Left lung (tissue), 10 donors: ENCODE results near the gene CHRNB1. TPM values are rescaled to one million over a fixed set of nuclear protein-coding genes. Genes with fewer than 3 reads are reported as not detected.

ENCODE experiments used
- ATAC-seq: fragments of 200-7000 bp; cut with Tn5 transposase; one replicate; pipeline ENCODE4 v1.9.1; 2020; ENCODE audit warnings: moderate library complexity
- DNase-seq, 4 donors: peaks; one replicate each; pipeline ENCODE4 v3.0.0-alpha.2; 2013 to 2020
- H3K27ac ChIP-seq, 2 donors: fragments of 200-600 bp; sonication (generic) in 1 of 2; one replicate each; pipeline versions ENCODE4 v1.5.0 to v1.8.0; 2020 to 2021
- H3K27me3 ChIP-seq, 2 donors: fragments of 200-600 bp; sonication (generic) in 1 of 2; one replicate each; pipeline versions ENCODE4 v1.5.0 to v1.8.0; 2020 to 2021
- H3K36me3 ChIP-seq, 2 donors: fragments of 200-600 bp; sonication (generic) in 1 of 2; one replicate each; pipeline versions ENCODE4 v1.5.0 to v1.8.0; 2020 to 2021
- H3K4me1 ChIP-seq, 2 donors: fragments of 200-600 bp; one replicate each; pipeline ENCODE4 v1.8.0; 2021
- H3K4me3 ChIP-seq, 2 donors: fragments of 200-600 bp; sonication (generic) in 1 of 2; one replicate each; pipeline versions ENCODE4 v1.5.0 to v1.8.0; 2020 to 2021; ENCODE audit warnings: mild to moderate bottlenecking in 1 of 2
- H3K9me3 ChIP-seq, 2 donors: fragments of 200-600 bp; sonication (generic) in 1 of 2; one replicate each; pipeline versions ENCODE4 v1.5.0 to v1.8.0; 2020 to 2021
- CTCF ChIP-seq, 2 donors: fragments of 200-600 bp; sonication (generic) in 1 of 2; IDR thresholded peaks; one replicate each; pipeline versions ENCODE4 v1.5.0 to v1.8.0; 2021; ENCODE audit warnings: antibody characterized with exemption in 2 of 2
- intact Hi-C, 2 donors: fragments of 100-400 bp; cut with DNase I; formaldehyde crosslinking; loops; one replicate each; pipeline versions ENCODE4 v1.11.2 to v1.14.2; 2022
- polyA plus RNA-seq, 6 donors: library from polyadenylated mRNA; unstranded; fragments of 120-200 nt; gene quantifications; one replicate each; pipeline ENCODE4 v1.2.1, GENCODE V29; 2013; ENCODE audit not compliant: insufficient read length in 6 of 6
- total RNA-seq, 2 donors: library from RNA; stranded (reverse); fragmentation: NEBNext Ultra II Directional; extraction: Animal tissue kit (Norgen Biotek cat#: 25700); gene quantifications; one replicate each; pipeline ENCODE4 v1.2.1, GENCODE V29; 2021
- donor health status: DM: no; HTN: yes; CAD: no.
- donor health status: DM: no; HTN: no; CAD: no.

Gene CHRNB1
- total and polyA plus RNA-seq, 8 donors = 7.0 to 12.1 (median 9.9) TPM

GRCh38 chr17:7418472-7419152, 26.2 kb upstream of the CHRNB1 start:
- Histone ChIP-seq H3K4me3 (no peak overlapping the region), H3K27ac (no peak overlapping the region), H3K4me1 (no peaks in the 10 kb centered on the region), H3K36me3 (peaks cover 0 to 4% of the 10 kb centered on the region in 2 donors), H3K9me3 (no peaks in the 10 kb centered on the region), H3K27me3 (no peaks in the 10 kb centered on the region)
- ATAC-seq (no peak), DNase-seq (no peak)
- no peak for TF ChIP-seq CTCF (IDR thresholded peaks at IDR 0.05)
- intact Hi-C loops = no loop called here

GRCh38 chr17:7419819-7420610, 24.8 kb upstream of the CHRNB1 start, which contains the start of gene SPEM1:
TSS of gene SPEM1 (plus strand) at chr17:7420324. CDS start at chr17:7420385, 61 bp downstream.
- no peak for TF ChIP-seq CTCF (IDR thresholded peaks at IDR 0.05)
- no peak within 1 kb of the TSS for H3K4me3 ChIP-seq
- intact Hi-C loops = no loop called here
- H3K27ac ChIP-seq = no peak within 1 kb of the TSS
- ATAC-seq (no peak), DNase-seq (peak in 3 of 4 donors; percentile 30 to 77 (median 61))
- H3K4me1 ChIP-seq = no peaks in the 10 kb centered on the region
- no peaks in the 10 kb centered on the region for H3K9me3 ChIP-seq
- H3K36me3 ChIP-seq = peaks cover 0 to 4% of the 10 kb centered on the region in 2 donors
- H3K27me3 ChIP-seq = no peaks in the 10 kb centered on the region

GRCh38 chr17:7421186-7421585, 23.7 kb upstream of the CHRNB1 start:
- TF ChIP-seq CTCF (IDR thresholded peaks at IDR 0.05) = no peak
- intact Hi-C loops = no loop called here
- Histone ChIP-seq H3K4me3 (no peak overlapping the region), H3K36me3 (peaks cover 0 to 4% of the 10 kb centered on the region in 2 donors), H3K27ac (no peak overlapping the region), H3K4me1 (no peaks in the 10 kb centered on the region), H3K27me3 (no peaks in the 10 kb centered on the region), H3K9me3 (no peaks in the 10 kb centered on the region)
- ATAC-seq (no peak), DNase-seq (peak in 1 of 4 donors; percentile 55)

- Histone ChIP-seq H3K9me3 (no peaks in the 10 kb centered on the region), H3K27ac (no peak overlapping the region), H3K36me3 (no peaks in the 10 kb centered on the region), H3K4me1 (no peaks in the 10 kb centered on the region), H3K27me3 (no peaks in the 10 kb centered on the region), H3K4me3 (no peak overlapping the region)
- intact Hi-C loops = no loop called here
- DNase-seq (no peak), ATAC-seq (no peak)
- TF ChIP-seq CTCF (IDR thresholded peaks at IDR 0.05) = no peak
Observed at GRCh38 chr17:7423679-7424078, 21.2 kb upstream of the CHRNB1 start.

- ATAC-seq (no peak), DNase-seq (no peak)
- Histone ChIP-seq H3K4me3 (no peak within 1 kb of the TSS), H3K36me3 (no peaks in the 10 kb centered on the region), H3K27me3 (no peaks in the 10 kb centered on the region), H3K27ac (no peak within 1 kb of the TSS), H3K9me3 (no peaks in the 10 kb centered on the region), H3K4me1 (no peaks in the 10 kb centered on the region)
- intact Hi-C loops = no loop called here
- TF ChIP-seq CTCF (IDR thresholded peaks at IDR 0.05) = no peak
Observed at GRCh38 chr17:7425316-7425715, 19.5 kb upstream of the CHRNB1 start, which contains the start of gene SPEM2. TSS of gene SPEM2 (plus strand) at chr17:7425616. CDS start at chr17:7425689, 73 bp downstream.
